ENCODE results near the gene METTL13.

Gene METTL13

GRCh38 chr1:171780583-171781175, 781 bp upstream of the METTL13 start:
- TF ChIP-seq POLR2A (IDR thresholded peaks at IDR 0.05; ENCODE audit: low read depth, low read length) (no peak), POLR2AphosphoS5 (IDR thresholded peaks at IDR 0.05; ENCODE audit: low read depth, low read length) (no peak), TAF1 (IDR thresholded peaks at IDR 0.05; ENCODE audit: borderline replicate concordance, low read depth, low read length) (no peak)
- no peak for DNase-seq (ENCODE audit: insufficient read length)
- FAIRE-seq: no peak

GRCh38 chr1:171783816-171784530, 2.5 kb downstream of the METTL13 start:
- DNase-seq (ENCODE audit: insufficient read length) (no peak), FAIRE-seq (no peak)
- TF ChIP-seq TAF1 (IDR thresholded peaks at IDR 0.05; ENCODE audit: borderline replicate concordance, low read depth, low read length): no peak

- DNase-seq (ENCODE audit: insufficient read length) (no peak), FAIRE-seq (no peak)
- no peak for TF ChIP-seq TAF1 (IDR thresholded peaks at IDR 0.05; ENCODE audit: borderline replicate concordance, low read depth, low read length)
- TF ChIP-seq POLR2AphosphoS5 (IDR thresholded peaks at IDR 0.05; ENCODE audit: low read depth, low read length): no peak
- TF ChIP-seq POLR2A (IDR thresholded peaks at IDR 0.05; ENCODE audit: low read depth, low read length): no peak
Measured at GRCh38 chr1:171784784-171785183, 3.3 kb downstream of the METTL13 start.

- TF ChIP-seq POLR2A (IDR thresholded peaks at IDR 0.05; ENCODE audit: low read depth, low read length): no peak
- no peak for TF ChIP-seq TAF1 (IDR thresholded peaks at IDR 0.05; ENCODE audit: borderline replicate concordance, low read depth, low read length)
- TF ChIP-seq POLR2AphosphoS5 (IDR thresholded peaks at IDR 0.05; ENCODE audit: low read depth, low read length): no peak
- FAIRE-seq (no peak), DNase-seq (ENCODE audit: insufficient read length) (no peak)
Measured at GRCh38 chr1:171785766-171786165, 4.3 kb downstream of the METTL13 start.

GRCh38 chr1:171786534-171786933, 5.1 kb downstream of the METTL13 start:
- no peak for DNase-seq (ENCODE audit: insufficient read length)
- FAIRE-seq: no peak
- TF ChIP-seq POLR2A (IDR thresholded peaks at IDR 0.05; ENCODE audit: low read depth, low read length) (no peak), POLR2AphosphoS5 (IDR thresholded peaks at IDR 0.05; ENCODE audit: low read depth, low read length) (no peak), TAF1 (IDR thresholded peaks at IDR 0.05; ENCODE audit: borderline replicate concordance, low read depth, low read length) (no peak)

- TF ChIP-seq POLR2AphosphoS5 (IDR thresholded peaks at IDR 0.05; ENCODE audit: low read depth, low read length): no peak
- no peak for TF ChIP-seq POLR2A (IDR thresholded peaks at IDR 0.05; ENCODE audit: low read depth, low read length)
- no peak for TF ChIP-seq TAF1 (IDR thresholded peaks at IDR 0.05; ENCODE audit: borderline replicate concordance, low read depth, low read length)
- DNase-seq (ENCODE audit: insufficient read length) (no peak), FAIRE-seq (no peak)
Measured at GRCh38 chr1:171787686-171788480, 6.4 kb downstream of the METTL13 start.

GRCh38 chr1:171788696-171789095, 7.2 kb downstream of the METTL13 start:
- FAIRE-seq: no peak
- TF ChIP-seq TAF1 (IDR thresholded peaks at IDR 0.05; ENCODE audit: borderline replicate concordance, low read depth, low read length): no peak
- TF ChIP-seq POLR2A (IDR thresholded peaks at IDR 0.05; ENCODE audit: low read depth, low read length): no peak
- no peak for TF ChIP-seq POLR2AphosphoS5 (IDR thresholded peaks at IDR 0.05; ENCODE audit: low read depth, low read length)
- DNase-seq (ENCODE audit: insufficient read length): no peak

- DNase-seq (ENCODE audit: insufficient read length): no peak
- TF ChIP-seq TAF1 (IDR thresholded peaks at IDR 0.05; ENCODE audit: borderline replicate concordance, low read depth, low read length): no peak
- TF ChIP-seq POLR2A (IDR thresholded peaks at IDR 0.05; ENCODE audit: low read depth, low read length): no peak
- no peak for TF ChIP-seq POLR2AphosphoS5 (IDR thresholded peaks at IDR 0.05; ENCODE audit: low read depth, low read length)
- FAIRE-seq: no peak
Measured at GRCh38 chr1:171790318-171790717, 8.9 kb downstream of the METTL13 start.

GRCh38 chr1:171792656-171793369, 11.4 kb downstream of the METTL13 start:
- TF ChIP-seq TAF1 (IDR thresholded peaks at IDR 0.05; ENCODE audit: borderline replicate concordance, low read depth, low read length) (no peak), POLR2AphosphoS5 (IDR thresholded peaks at IDR 0.05; ENCODE audit: low read depth, low read length) (no peak), POLR2A (IDR thresholded peaks at IDR 0.05; ENCODE audit: low read depth, low read length) (no peak)
- no peak for FAIRE-seq
- no peak for DNase-seq (ENCODE audit: insufficient read length)

- TF ChIP-seq POLR2AphosphoS5 (IDR thresholded peaks at IDR 0.05; ENCODE audit: low read depth, low read length): no peak
- TF ChIP-seq POLR2A (IDR thresholded peaks at IDR 0.05; ENCODE audit: low read depth, low read length): no peak
- TF ChIP-seq TAF1 (IDR thresholded peaks at IDR 0.05; ENCODE audit: borderline replicate concordance, low read depth, low read length): no peak
- no peak for FAIRE-seq
- DNase-seq (ENCODE audit: insufficient read length): no peak
Measured at GRCh38 chr1:171793636-171794035, 12.2 kb downstream of the METTL13 start.

- TF ChIP-seq POLR2AphosphoS5 (IDR thresholded peaks at IDR 0.05; ENCODE audit: low read depth, low read length): no peak
- no peak for TF ChIP-seq TAF1 (IDR thresholded peaks at IDR 0.05; ENCODE audit: borderline replicate concordance, low read depth, low read length)
- no peak for TF ChIP-seq POLR2A (IDR thresholded peaks at IDR 0.05; ENCODE audit: low read depth, low read length)
- no peak for FAIRE-seq
- no peak for DNase-seq (ENCODE audit: insufficient read length)
Measured at GRCh38 chr1:171794085-171794484, 12.6 kb downstream of the METTL13 start.

Data from GM12892 (cell line).